K562 (cell line): ENCODE measurements around the gene AHCYL2. TPM values are rescaled to one million over a fixed set of nuclear protein-coding genes. Genes with fewer than 3 reads are reported as not detected.
A peak's percentile ranks its signal among the peaks of the same experiment; 100 is the strongest.

ENCODE experiments used
- CBX3 ChIP-seq, 2 experiments: IDR thresholded peaks; 1 replicate in 1 of 2; 2 replicates in 1 of 2; pipeline ENCODE4 v1.6.1; 2012; ENCODE audit warnings: inconsistent platforms in 2 of 2, low read length in 2 of 2, borderline replicate concordance in 1 of 2, control low read depth in 1 of 2
- CTCFL ChIP-seq: IDR thresholded peaks from 2 replicates; pipeline ENCODE4 v1.6.1; 2011; ENCODE audit warnings: borderline replicate concordance, low read depth, mild to moderate bottlenecking, moderate library complexity, low read length; ENCODE audit not compliant: insufficient read depth, poor library complexity, severe bottlenecking
- HMG20B ChIP-seq: fragments of 250-450 bp; sonication (Bioruptor Pico); IDR thresholded peaks from 2 replicates; pipeline ENCODE4 v1.5.0; 2021; ENCODE audit warnings: mild to moderate bottlenecking
- HNRNPK ChIP-seq: fragments of 200-400 bp; formaldehyde crosslinking; IDR thresholded peaks from one replicate; pipeline ENCODE4 v1.6.1; 2018; ENCODE audit warnings: mild to moderate bottlenecking, low read depth, low read length; ENCODE audit not compliant: poor library complexity, severe bottlenecking
- KHSRP ChIP-seq: fragments of 450-650 bp; IDR thresholded peaks from 2 replicates; pipeline ENCODE4 v1.6.1; 2017
- NUFIP1 ChIP-seq: fragments of 450-650 bp; IDR thresholded peaks from 2 replicates; pipeline ENCODE4 v1.6.1; 2018; ENCODE audit not compliant: partially characterized antibody
- POLR3A ChIP-seq: IDR thresholded peaks from 2 replicates; pipeline ENCODE4 v1.6.1; 2011; ENCODE audit warnings: borderline replicate concordance, mild to moderate bottlenecking, moderate library complexity; ENCODE audit not compliant: insufficient read length, insufficient read depth; ENCODE audit errors: extremely low read depth
- PRDM10 ChIP-seq: fragments of 450-650 bp; IDR thresholded peaks from 2 replicates; pipeline ENCODE4 v1.6.1; 2018; ENCODE audit not compliant: partially characterized antibody
- RAD51 ChIP-seq: fragments of 450-650 bp; IDR thresholded peaks from 2 replicates; pipeline ENCODE4 v1.7.1; 2016; ENCODE audit warnings: low read depth, mild to moderate bottlenecking, borderline replicate concordance
- RBM15 ChIP-seq: fragments of 200-400 bp; formaldehyde crosslinking; IDR thresholded peaks from 2 replicates; pipeline ENCODE4 v1.6.1; 2018; ENCODE audit warnings: mild to moderate bottlenecking, low read length, moderate library complexity; ENCODE audit not compliant: insufficient read depth
- ZNF217 ChIP-seq: sonication (generic); formaldehyde crosslinking; IDR thresholded peaks from 2 replicates; pipeline ENCODE4 v1.8.0; 2022; ENCODE audit warnings: mild to moderate bottlenecking, missing genetic modification reagents
- ZNF766 ChIP-seq: fragments of 200-800 bp; sonication (Bioruptor generic); conservative IDR thresholded peaks from 2 replicates; pipeline ENCODE4 v1.6.1; 2016; ENCODE audit warnings: missing genetic modification characterization, missing compliant biosample characterization
- polyA plus RNA-seq, 8 experiments: library from polyadenylated mRNA; depleted of rRNA in 4 of 8; stranded (reverse) in 5 of 8; unstranded in 3 of 8; fragments of >200 nt; fragmentation: Nextera tagmentation in 2 of 8; fragmentation: Illumina TruSeq in 1 of 8; extraction: Ambion mirVana in 2 of 8; extraction: Trizol in 1 of 8; gene quantifications; 2 replicates each; pipeline versions ENCODE4 v1.2.1 to v1.2.3, GENCODE V29; 2011 to 2014; ENCODE audit warnings: inconsistent platforms in 1 of 8, missing spikeins in 1 of 8
- total RNA-seq, 7 experiments: library from RNA; depleted of rRNA in 6 of 7; stranded (reverse); fragments of >200 nt in 6 of 7; fragmentation: Illumina TruSeq in 2 of 7; extraction: Trizol in 2 of 7; gene quantifications; 2 replicates each; pipeline versions ENCODE4 v1.2.1 to v1.2.3, GENCODE V29; 2011 to 2021; ENCODE audit warnings: low replicate concordance in 1 of 7
- TF ChIP-seq, protein P1 (sequence below): sonication (generic); formaldehyde crosslinking; IDR thresholded peaks from 2 replicates; pipeline ENCODE4 v1.8.0; 2022; ENCODE audit warnings: mild to moderate bottlenecking, missing genetic modification reagents
- TF ChIP-seq, protein P2 (sequence below): IDR thresholded peaks from 2 replicates; pipeline ENCODE4 v1.6.1; 2014; ENCODE audit warnings: antibody characterized with exemption

The AHCYL2 gene
- total and polyA plus RNA-seq, 9 of the 15 experiments (the other 6 are each of a cell fraction or from before 2014, with no cell fraction given), result 0.93 to 10.5 (median 5.2) TPM

DNA sequence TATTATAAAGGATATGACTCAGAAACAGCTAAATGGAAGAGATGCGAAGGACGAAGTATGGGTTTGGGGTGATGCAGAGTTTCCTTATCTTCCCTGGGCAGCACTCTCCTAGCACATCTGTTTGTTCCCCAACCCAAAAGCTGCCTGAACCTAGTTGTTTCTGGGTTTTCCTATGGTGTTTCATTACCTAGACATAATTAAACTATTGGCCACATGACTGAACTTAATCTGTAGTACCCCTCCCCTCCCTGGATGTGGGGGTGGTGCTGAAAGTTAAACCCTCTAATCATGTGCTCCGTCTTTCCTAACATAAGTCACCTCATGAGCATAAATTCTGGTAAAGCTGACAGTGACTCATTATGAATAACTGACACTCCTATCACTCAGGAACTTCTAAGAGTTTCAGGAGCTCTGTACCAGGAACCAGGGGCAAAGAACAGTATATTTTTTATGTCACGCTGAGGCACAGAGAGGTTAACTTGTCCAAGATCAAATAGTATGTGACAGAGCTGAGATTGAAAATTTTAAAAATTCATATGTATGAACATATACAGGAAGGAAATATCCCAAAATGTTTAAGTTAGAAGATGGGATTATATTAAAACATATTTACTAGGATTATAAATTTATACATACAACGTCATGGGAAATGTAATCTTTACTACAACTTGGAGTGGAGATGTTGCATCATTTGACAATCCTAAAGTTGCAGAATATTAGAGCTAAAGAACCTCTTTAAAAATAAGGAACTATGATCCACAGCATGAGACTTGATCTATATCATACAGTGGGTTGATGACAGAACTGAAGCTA, 214.2 kb downstream of the AHCYL2 start (continued):
- TF ChIP-seq HNRNPK, result no peak
- no peak for TF ChIP-seq RBM15
- peak in 1 of 2 experiments; percentile 68; a peak in 2 of 3 replicates for TF ChIP-seq CBX3 (IDR thresholded peaks at IDR 0.05; ENCODE audit: borderline replicate concordance in 1 of 2, low read length in 2 of 2)
- TF ChIP-seq NUFIP1, result no peak
- no peak for TF ChIP-seq CTCFL
- TF ChIP-seq ZNF217 (CRISPR knock-in tag), result no peak
- TF ChIP-seq, protein P1, sequence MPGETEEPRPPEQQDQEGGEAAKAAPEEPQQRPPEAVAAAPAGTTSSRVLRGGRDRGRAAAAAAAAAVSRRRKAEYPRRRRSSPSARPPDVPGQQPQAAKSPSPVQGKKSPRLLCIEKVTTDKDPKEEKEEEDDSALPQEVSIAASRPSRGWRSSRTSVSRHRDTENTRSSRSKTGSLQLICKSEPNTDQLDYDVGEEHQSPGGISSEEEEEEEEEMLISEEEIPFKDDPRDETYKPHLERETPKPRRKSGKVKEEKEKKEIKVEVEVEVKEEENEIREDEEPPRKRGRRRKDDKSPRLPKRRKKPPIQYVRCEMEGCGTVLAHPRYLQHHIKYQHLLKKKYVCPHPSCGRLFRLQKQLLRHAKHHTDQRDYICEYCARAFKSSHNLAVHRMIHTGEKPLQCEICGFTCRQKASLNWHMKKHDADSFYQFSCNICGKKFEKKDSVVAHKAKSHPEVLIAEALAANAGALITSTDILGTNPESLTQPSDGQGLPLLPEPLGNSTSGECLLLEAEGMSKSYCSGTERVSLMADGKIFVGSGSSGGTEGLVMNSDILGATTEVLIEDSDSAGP (CRISPR knock-in tag), result no peak
- no peak for TF ChIP-seq KHSRP
- no peak for TF ChIP-seq HMG20B (CRISPR knock-in tag)
- peak; percentile 94 for TF ChIP-seq ZNF766 (CRISPR knock-in tag)
- TF ChIP-seq PRDM10, result peak; percentile 27
- TF ChIP-seq POLR3A, result no peak
- TF ChIP-seq RAD51, result peak; percentile 90
- TF ChIP-seq, protein P2, sequence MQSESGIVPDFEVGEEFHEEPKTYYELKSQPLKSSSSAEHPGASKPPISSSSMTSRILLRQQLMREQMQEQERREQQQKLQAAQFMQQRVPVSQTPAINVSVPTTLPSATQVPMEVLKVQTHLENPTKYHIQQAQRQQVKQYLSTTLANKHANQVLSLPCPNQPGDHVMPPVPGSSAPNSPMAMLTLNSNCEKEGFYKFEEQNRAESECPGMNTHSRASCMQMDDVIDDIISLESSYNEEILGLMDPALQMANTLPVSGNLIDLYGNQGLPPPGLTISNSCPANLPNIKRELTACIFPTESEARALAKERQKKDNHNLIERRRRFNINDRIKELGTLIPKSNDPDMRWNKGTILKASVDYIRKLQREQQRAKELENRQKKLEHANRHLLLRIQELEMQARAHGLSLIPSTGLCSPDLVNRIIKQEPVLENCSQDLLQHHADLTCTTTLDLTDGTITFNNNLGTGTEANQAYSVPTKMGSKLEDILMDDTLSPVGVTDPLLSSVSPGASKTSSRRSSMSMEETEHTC, result peak; percentile 98
